SKM-1 (cell line): ENCODE results near the gene IFNG.

ENCODE experiments used
- DNase-seq: peaks from one replicate; lab custom pipeline; 2025; ENCODE audit not compliant: unreplicated experiment; lab: John Stamatoyannopoulos, UW

Gene IFNG

DNA sequence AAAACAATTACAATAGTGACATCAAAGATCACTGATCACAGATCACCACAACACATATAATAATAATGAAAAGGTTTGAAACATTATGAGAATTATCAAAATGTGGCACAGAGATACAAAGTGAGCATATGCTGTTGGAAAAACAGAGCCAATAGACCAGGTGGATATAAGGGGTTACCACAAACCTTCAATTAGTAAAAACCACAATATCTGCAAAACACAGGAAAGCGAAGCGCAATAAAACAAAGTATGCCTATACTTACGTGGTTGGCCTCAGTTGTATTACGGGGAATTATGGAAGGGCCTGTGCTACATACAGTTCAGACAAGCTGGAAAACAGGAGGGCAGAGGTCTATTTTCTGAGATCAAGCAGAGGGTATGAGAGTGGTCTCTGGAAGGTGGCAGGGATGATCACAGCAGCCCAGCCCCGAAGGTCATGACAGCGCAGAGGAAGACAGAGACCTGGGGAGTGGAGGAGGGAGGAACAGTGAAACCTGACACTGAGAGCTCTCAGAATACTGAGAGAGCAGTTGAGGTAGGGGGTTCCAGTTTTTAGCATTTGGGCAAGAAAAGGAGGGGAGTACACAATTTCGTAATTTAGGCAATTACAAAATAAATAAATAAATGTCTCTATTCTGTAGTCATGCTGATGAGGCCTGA lies 41.3 kb downstream of the IFNG start:
- no peak for DNase-seq

DNA sequence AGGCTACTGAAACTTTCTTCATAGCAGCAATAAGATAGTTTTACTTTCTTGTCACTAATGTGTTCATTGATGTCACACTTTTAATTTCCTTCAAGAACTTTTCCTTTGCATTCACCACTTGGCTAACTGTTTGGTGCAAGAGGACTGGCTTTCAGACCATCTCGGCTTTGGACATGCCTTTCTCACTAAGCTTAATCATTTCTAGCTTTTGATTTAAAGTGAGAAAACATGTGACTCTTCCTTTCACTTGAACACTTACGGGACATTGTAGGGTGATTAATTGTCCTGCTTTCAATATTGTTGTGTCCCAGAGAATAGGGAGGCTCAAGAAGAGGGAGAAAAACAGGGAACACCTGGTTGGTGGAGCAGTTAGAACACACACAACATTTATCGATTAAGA lies 41.9 kb downstream of the IFNG start:
- DNase-seq = no peak

DNA sequence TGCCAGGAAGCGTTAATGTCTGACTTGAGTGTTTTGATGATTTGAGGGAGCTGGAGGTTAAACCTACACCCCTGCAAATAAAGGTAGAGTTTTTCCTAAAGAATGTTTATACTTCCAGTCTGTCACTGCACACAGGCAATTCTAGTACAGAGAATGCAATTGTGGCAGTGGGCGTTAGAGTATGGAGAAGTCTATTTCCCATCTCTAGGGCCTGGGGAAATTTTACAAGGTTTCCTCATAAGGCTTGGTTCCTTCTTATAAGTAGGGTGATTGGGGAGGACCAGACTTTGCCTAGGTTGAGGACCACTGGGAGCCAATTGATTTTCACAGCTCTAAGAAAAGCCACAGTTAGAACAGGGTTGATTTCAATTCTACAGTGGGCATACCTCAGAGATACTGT lies 44.3 kb downstream of the IFNG start:
- no peak for DNase-seq

DNA sequence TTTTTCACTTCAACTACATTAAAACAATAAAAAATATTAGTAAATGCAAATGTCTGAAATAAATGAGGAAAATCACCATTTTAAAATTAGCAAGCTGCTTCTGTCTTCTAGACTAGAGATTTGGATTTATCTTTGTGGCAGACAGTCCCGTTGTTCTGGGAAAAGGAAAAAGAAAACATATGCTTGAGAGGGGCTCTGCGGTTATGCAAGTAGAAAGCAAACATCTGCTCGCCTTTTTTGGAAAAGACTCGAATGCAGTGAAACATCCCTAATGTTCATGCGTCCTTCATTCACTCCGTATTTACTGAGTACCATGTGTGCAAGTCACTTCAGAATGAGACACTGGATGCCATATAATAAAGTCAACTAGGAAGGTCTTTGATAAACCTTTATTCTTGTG lies 44.9 kb downstream of the IFNG start:
- DNase-seq = no peak

DNA sequence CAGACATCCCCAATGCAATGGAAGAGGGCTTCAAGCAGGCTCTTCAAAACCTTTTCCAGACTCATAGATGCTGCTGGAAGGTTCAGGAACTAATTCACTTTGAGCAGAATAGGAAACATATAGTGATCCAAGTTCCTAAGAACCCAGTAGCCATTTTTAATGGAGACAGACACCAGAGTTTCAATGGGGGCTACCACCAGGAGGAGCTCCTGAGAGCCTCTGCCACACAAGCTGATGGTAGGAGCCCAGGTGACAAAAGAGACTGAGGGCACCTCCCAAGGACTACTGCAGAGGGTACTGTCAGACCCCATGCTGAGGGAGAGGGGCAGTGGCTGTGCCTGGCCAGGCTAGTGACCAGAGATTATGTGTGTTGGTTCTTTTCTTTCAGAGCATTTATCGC lies 45.9 kb downstream of the IFNG start:
- DNase-seq = no peak

DNA sequence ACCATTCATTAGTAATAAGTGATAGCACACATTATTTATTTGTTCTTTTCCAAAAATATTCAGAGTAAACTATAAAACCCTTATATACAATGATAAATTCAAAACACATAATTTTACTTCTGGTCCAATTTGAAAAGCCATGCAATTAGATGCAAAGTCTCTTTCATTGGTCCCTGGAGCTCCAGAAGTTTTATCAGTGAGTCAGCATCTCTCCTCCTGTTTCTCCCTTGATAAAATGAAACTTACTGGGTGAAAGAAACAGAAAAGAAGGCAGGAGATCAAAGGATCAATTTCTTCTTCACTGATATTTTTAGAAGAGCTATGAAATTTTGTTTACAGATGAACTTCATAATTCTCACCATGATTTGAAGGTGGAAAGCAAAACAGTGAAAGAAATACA lies 47.5 kb downstream of the IFNG start:
- DNase-seq = no peak

DNA sequence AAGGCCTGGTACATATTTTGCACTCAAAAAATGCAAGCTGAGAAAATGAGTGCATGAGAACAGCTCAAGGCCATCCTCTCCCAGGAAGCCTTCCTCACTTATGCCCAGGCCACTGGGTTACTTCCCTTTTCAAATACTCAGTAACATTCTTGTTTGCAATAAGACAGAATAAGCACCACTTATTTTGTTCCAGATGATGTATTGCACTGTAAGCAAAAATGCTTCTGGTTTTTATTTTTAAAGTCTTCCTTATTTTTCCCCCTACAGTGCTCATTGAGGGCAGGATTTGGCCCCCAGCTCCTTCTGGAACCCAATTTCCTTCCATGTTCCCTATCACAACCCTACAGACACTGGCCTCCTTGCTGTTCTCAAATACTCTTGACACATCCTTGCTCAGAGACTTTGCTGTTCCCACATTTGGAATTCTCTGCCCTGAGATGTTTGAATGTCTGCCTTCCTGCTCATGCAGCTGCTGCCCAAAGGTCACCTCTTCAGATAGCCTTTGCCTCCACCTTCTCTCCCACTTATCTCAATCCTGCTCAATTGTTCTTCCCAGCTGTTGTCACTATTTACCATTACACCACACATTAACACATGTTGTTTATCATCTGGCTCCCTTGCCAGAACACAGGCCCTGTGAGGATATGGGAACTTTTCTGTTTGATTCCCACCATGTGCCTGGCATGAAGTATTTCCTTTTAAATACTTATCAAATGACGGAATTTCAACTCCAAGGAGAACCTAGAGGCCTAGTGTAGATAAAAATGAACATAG lies 49.9 kb downstream of the IFNG start:
- no peak for DNase-seq

DNA sequence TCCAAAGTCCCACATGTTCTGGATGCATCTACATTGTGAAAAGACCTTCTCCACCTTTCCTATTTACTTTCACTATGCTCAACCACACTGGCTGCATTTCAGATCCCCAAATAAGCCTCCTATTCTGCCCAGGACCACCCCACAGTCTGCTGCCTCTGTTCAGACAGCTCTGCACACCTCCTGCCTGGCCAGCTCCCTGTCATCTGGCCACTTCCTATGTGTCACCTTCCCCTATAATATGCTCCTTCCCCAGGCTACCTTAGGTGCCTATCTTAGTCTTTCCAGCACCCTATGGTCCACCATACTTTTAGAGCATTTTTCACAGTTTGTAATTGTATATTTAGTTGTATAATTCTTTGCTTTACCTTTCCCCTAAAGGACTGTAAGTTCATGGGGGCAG lies 50.5 kb downstream of the IFNG start:
- no peak for DNase-seq

DNA sequence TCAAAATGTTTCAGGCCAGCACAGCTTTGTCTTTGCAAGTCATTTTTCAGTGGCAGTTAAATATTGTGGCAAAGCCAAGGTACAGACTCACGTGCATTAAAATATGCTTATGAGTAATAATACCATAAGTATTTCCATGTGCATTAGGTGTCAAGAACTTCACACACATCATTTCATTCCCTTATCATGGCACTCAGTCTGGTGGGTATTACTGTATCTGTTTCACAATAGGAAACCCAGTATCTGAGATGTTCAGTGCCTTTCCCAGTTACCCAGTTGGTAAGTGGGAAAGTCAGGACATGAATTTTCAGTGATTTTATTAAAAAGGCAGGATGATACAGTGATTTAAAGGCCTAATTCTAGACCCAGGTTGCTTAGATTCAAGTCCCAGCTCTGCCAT lies 52.9 kb downstream of the IFNG start:
- no peak for DNase-seq

DNA sequence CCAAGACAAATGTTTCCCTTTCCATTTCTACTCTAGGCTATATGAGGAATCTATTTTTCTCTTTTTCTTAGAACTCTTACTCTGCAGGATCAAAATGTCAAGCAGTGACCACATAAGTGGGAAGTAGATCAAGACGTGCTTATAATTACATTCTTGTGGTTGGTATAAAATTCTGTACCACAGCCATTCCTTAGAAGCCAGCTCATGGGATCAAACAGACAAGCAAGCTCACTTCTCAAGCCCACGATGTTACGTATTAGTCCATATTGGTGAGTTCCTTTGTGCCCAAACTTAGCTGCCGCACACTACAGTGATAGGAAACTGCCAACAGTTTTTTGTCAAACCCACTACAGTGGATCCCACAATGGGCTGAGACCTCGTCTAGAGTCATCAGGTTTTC lies 53.4 kb downstream of the IFNG start:
- DNase-seq = no peak
